ENCODE measurements around the gene FNDC11. TPM values are rescaled to one million over a fixed set of nuclear protein-coding genes. Genes with fewer than 3 reads are reported as not detected.
A peak's percentile ranks its signal among the peaks of the same experiment; 100 is the strongest.

FNDC11 gene
- polyA plus RNA-seq, 2 of the 4 experiments (the other 2 are of a cell fraction) = 0.14 to 0.18 TPM

DNA sequence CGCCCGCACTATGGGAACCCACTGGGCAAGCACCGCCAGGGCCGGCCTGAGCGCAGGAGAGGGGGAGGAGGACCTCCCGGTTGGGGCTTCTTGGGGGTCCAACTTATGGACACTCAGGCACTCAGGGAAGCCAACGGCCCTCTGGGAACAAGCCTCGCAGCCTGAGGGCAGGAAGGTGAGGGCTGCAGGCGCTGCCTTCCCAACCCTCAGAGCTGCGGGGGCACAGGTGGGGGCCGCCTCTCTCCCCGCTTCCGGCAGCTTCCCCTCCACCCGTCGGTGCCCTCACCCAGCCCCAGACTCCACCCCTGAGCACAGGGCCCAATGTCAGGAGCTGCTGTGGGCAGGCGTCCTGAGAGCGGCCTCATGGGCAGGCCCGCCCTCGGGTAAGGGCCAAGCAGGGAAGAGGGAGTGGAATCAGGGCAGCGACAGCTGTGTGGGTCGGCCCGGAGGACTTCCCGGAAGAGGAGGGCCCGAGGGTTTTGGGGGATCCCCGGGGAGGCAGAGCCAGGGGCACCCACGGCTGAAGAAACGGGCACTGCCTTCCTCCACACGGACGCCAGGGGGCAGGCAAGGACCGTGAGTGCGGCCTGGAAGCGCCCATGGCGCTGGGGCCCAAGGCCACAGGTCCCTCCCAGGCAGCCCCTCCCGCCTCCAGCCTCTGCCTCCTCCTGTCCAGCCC, 16.3 kb upstream of the FNDC11 start:
- peak; percentile 98 to 100 for DNase-seq (ENCODE audit: low read depth in 1 of 2, low spot score in 1 of 2)
- H3K4me2 ChIP-seq = peak overlapping the region; percentile 94
- ChIA-PET CTCF (interaction anchor here (0.6 to 6.8 kb wide), 94 partner anchors 9 to 583 kb away, joined by 3 to 93 read pairs (median 5); partner anchors contain the start of genes FNDC11, LKAAEAR1, PPDPF and PRPF6), POLR2A (interaction anchor here (0.6 to 4.9 kb wide), 15 partner anchors 9 to 525 kb away, joined by 3 to 62 read pairs (median 4); partner anchors contain the start of genes ARFRP1, GMEB2, HELZ2 and PPDPF)
- FAIRE-seq = no peak
- no peaks in the 10 kb centered on the region for H3K9me3 ChIP-seq
- WGBS (ENCODE audit: missing lambda C conversion rate) = 1% methylated on average over 16 of the region's 34 CpGs
- H3K27ac ChIP-seq = peak overlapping the region; percentile 93 to 97
- H3K4me1 ChIP-seq = peaks cover 18% of the 10 kb centered on the region
- H3K4me3 ChIP-seq = peak overlapping the region; percentile 59
- peak; percentile 86 to 95 for ATAC-seq
- TF ChIP-seq BHLHE40 (IDR thresholded peaks at IDR 0.05; ENCODE audit: low read depth, low read length) (no peak), FOSL2 (IDR thresholded peaks at IDR 0.05) (no peak), FOSL2 (CRISPR knock-in tag; IDR thresholded peaks at IDR 0.05) (no peak), CEBPB (IDR thresholded peaks at IDR 0.05) (no peak), TFCP2L1 (CRISPR knock-in tag; IDR thresholded peaks at IDR 0.05) (no peak; the same call in 1 of the 2 replicates), ZFP36 (IDR thresholded peaks at IDR 0.05; ENCODE audit: borderline replicate concordance, partially characterized antibody) (peak; percentile 100), PHF8 (IDR thresholded peaks at IDR 0.05; ENCODE audit: borderline replicate concordance, low read depth) (peak; percentile 54; the same call in 1 of the 2 replicates), POLR2AphosphoS2 (conservative IDR thresholded peaks at IDR 0.05; ENCODE audit: low read length) (no peak), HOXB5 (CRISPR knock-in tag; IDR thresholded peaks at IDR 0.05) (no peak; the same call in 1 of the 2 replicates), RAD21 (conservative IDR thresholded peaks at IDR 0.05 in 1 of 2, IDR thresholded peaks at IDR 0.05 in 1 of 2) (peak; percentile 94 to 99), NFE2L2 (conservative IDR thresholded peaks at IDR 0.05; ENCODE audit: low read length) (no peak), RARB (CRISPR knock-in tag; IDR thresholded peaks at IDR 0.05) (no peak), GATA3 (IDR thresholded peaks at IDR 0.05; ENCODE audit: borderline replicate concordance) (peak; percentile 42), RFX5 (IDR thresholded peaks at IDR 0.05) (no peak), SMC3 (IDR thresholded peaks at IDR 0.05) (peak; percentile 92), JUN (IDR thresholded peaks at IDR 0.05) (peak; percentile 21 to 44; a peak in 3 of 5 replicates), POLR2A (IDR thresholded peaks at IDR 0.05; ENCODE audit: low read length) (peak; percentile 50), HOXA7 (CRISPR knock-in tag; IDR thresholded peaks at IDR 0.05) (no peak), EP300 (IDR thresholded peaks at IDR 0.05) (no peak), HDAC2 (IDR thresholded peaks at IDR 0.05) (no peak), ESRRA (IDR thresholded peaks at IDR 0.05; ENCODE audit: borderline replicate concordance, low read length) (no peak), NR3C1 (IDR thresholded peaks at IDR 0.05) (no peak), FOXS1 (CRISPR knock-in tag; IDR thresholded peaks at IDR 0.05) (no peak), CBX2 (IDR thresholded peaks at IDR 0.05; ENCODE audit: borderline replicate concordance, low read depth) (no peak), FOSB (CRISPR knock-in tag; IDR thresholded peaks at IDR 0.05) (no peak), KDM5A (IDR thresholded peaks at IDR 0.05) (peak; percentile 89), SREBF2 (IDR thresholded peaks at IDR 0.05) (no peak), MYC (IDR thresholded peaks at IDR 0.05; ENCODE audit: borderline replicate concordance, low read length) (peak; percentile 9; the same call in 1 of the 2 replicates), JUNB (IDR thresholded peaks at IDR 0.05) (no peak), RNF2 (IDR thresholded peaks at IDR 0.05; ENCODE audit: borderline replicate concordance, low read depth) (no peak), RCOR1 (IDR thresholded peaks at IDR 0.05; ENCODE audit: low read depth, low read length) (no peak), ZNF302 (CRISPR knock-in tag; IDR thresholded peaks at IDR 0.05) (no peak), NPAS2 (CRISPR knock-in tag; IDR thresholded peaks at IDR 0.05; ENCODE audit: borderline replicate concordance) (no peak)
- TF ChIP-seq, protein P1, sequence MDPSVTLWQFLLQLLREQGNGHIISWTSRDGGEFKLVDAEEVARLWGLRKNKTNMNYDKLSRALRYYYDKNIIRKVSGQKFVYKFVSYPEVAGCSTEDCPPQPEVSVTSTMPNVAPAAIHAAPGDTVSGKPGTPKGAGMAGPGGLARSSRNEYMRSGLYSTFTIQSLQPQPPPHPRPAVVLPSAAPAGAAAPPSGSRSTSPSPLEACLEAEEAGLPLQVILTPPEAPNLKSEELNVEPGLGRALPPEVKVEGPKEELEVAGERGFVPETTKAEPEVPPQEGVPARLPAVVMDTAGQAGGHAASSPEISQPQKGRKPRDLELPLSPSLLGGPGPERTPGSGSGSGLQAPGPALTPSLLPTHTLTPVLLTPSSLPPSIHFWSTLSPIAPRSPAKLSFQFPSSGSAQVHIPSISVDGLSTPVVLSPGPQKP (IDR thresholded peaks at IDR 0.05; ENCODE audit: low read depth, low read length) = no peak
- TF ChIP-seq, protein P2, sequence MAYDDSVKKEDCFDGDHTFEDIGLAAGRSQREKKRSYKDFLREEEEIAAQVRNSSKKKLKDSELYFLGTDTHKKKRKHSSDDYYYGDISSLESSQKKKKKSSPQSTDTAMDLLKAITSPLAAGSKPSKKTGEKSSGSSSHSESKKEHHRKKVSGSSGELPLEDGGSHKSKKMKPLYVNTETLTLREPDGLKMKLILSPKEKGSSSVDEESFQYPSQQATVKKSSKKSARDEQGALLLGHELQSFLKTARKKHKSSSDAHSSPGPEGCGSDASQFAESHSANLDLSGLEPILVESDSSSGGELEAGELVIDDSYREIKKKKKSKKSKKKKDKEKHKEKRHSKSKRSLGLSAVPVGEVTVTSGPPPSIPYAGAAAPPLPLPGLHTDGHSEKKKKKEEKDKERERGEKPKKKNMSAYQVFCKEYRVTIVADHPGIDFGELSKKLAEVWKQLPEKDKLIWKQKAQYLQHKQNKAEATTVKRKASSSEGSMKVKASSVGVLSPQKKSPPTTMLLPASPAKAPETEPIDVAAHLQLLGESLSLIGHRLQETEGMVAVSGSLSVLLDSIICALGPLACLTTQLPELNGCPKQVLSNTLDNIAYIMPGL (CRISPR knock-in tag; IDR thresholded peaks at IDR 0.05; ENCODE audit: borderline replicate concordance) = no peak
- TF ChIP-seq, protein P3, sequence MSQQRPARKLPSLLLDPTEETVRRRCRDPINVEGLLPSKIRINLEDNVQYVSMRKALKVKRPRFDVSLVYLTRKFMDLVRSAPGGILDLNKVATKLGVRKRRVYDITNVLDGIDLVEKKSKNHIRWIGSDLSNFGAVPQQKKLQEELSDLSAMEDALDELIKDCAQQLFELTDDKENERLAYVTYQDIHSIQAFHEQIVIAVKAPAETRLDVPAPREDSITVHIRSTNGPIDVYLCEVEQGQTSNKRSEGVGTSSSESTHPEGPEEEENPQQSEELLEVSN (IDR thresholded peaks at IDR 0.05; ENCODE audit: borderline replicate concordance, low read depth) = peak; percentile 41; the same call in 1 of the 2 replicates
- TF ChIP-seq, protein P4, sequence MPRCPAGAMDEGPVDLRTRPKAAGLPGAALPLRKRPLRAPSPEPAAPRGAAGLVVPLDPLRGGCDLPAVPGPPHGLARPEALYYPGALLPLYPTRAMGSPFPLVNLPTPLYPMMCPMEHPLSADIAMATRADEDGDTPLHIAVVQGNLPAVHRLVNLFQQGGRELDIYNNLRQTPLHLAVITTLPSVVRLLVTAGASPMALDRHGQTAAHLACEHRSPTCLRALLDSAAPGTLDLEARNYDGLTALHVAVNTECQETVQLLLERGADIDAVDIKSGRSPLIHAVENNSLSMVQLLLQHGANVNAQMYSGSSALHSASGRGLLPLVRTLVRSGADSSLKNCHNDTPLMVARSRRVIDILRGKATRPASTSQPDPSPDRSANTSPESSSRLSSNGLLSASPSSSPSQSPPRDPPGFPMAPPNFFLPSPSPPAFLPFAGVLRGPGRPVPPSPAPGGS (IDR thresholded peaks at IDR 0.05) = peak; percentile 30; the same call in 2 of the 3 replicates
- TF ChIP-seq, protein P5, sequence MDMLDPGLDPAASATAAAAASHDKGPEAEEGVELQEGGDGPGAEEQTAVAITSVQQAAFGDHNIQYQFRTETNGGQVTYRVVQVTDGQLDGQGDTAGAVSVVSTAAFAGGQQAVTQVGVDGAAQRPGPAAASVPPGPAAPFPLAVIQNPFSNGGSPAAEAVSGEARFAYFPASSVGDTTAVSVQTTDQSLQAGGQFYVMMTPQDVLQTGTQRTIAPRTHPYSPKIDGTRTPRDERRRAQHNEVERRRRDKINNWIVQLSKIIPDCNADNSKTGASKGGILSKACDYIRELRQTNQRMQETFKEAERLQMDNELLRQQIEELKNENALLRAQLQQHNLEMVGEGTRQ (IDR thresholded peaks at IDR 0.05) = no peak
